H1 (cell line): Measurements from ENCODE around the gene IGSF23. TPM values are rescaled to one million over a fixed set of nuclear protein-coding genes. Genes with fewer than 3 reads are reported as not detected.

ENCODE experiments used
- CTCF ChIA-PET: fragments of 300-600 bp; sonication (Branson Sonifier 250); formaldehyde crosslinking; loops from one replicate; lab custom pipeline; 2021; ENCODE audit not compliant: partially characterized antibody; lab: Charles Lee
- POLR2A ChIA-PET: fragments of 300-600 bp; sonication (Branson Sonifier 250); formaldehyde crosslinking; loops from one replicate; lab custom pipeline; 2021; ENCODE audit warnings: inconsistent platforms; ENCODE audit not compliant: partially characterized antibody; lab: Charles Lee
- DNase-seq, 2 experiments: peaks; one replicate each; pipeline versions ENCODE4 v3.0.0 to v3.0.0-alpha.2; 2010 to 2022; ENCODE audit warnings: low spot score in 2 of 2, low read depth in 1 of 2, mixed read lengths in 1 of 2
- FAIRE-seq: peaks from 2 replicates; lab custom pipeline; 2011; peaks lifted over from hg19 to GRCh38; lab: Jason Lieb, UNC
- H2AFZ ChIP-seq: 2 replicates; pipeline ENCODE4 v1.8.1; 2012; ENCODE audit warnings: low read length, inconsistent platforms
- H2AK5ac ChIP-seq: 2 replicates; pipeline ENCODE4 v1.6.1; 2013; ENCODE audit warnings: low read depth, low read length
- H2BK120ac ChIP-seq: replicated peaks from 2 replicates; pipeline ENCODE3; 2013; ENCODE audit warnings: low read depth, low read length, inconsistent platforms
- H2BK12ac ChIP-seq: 2 replicates; pipeline ENCODE4 v1.6.1; 2013; ENCODE audit warnings: low read depth, low read length
- H2BK15ac ChIP-seq: 2 replicates; pipeline ENCODE4 v1.6.1; 2013; ENCODE audit warnings: low read length
- H2BK20ac ChIP-seq: 2 replicates; pipeline ENCODE4 v1.6.1; 2013; ENCODE audit warnings: low read length
- H2BK5ac ChIP-seq: 2 replicates; pipeline ENCODE4 v1.6.1; 2013; ENCODE audit warnings: low read depth, low read length
- H3K14ac ChIP-seq: 2 replicates; pipeline ENCODE4 v1.6.1; 2013; ENCODE audit warnings: inconsistent platforms; ENCODE audit not compliant: insufficient read length
- H3K18ac ChIP-seq: 2 replicates; pipeline ENCODE4 v1.6.1; 2013; ENCODE audit warnings: low read length; ENCODE audit errors: extremely low read depth
- H3K23ac ChIP-seq: 2 replicates; pipeline ENCODE4 v1.6.1; 2013; ENCODE audit warnings: inconsistent platforms; ENCODE audit not compliant: insufficient read length
- H3K23me2 ChIP-seq: 2 replicates; pipeline ENCODE4 v1.6.1; 2013; ENCODE audit warnings: low read depth, low read length
- H3K27ac ChIP-seq: 2 replicates; pipeline ENCODE4 v1.6.1; 2011; ENCODE audit warnings: low read depth, low read length, inconsistent platforms
- H3K27me3 ChIP-seq, 4 experiments: replicated peaks in 1 of 4; 1 replicate in 1 of 4; 2 replicates in 3 of 4; pipeline versions ENCODE4 v1.6.1 to v1.8.1; 2011 to 2013; ENCODE audit warnings: low read length in 3 of 4, mild to moderate bottlenecking in 3 of 4, inconsistent platforms in 2 of 4, mixed read lengths in 2 of 4, moderate library complexity in 1 of 4; ENCODE audit not compliant: control insufficient read depth in 3 of 4, insufficient read depth in 3 of 4; ENCODE audit errors: extremely low read depth in 1 of 4
- H3K36me3 ChIP-seq, 4 experiments: 2 replicates each; pipeline versions ENCODE4 v1.6.1 to v1.8.1; 2011 to 2013; ENCODE audit warnings: mild to moderate bottlenecking in 4 of 4, low read length in 3 of 4, moderate library complexity in 2 of 4, control low read depth in 1 of 4, inconsistent platforms in 1 of 4; ENCODE audit not compliant: insufficient read depth in 4 of 4, control insufficient read depth in 2 of 4
- H3K4ac ChIP-seq: replicated peaks from 2 replicates; pipeline ENCODE3; 2013; ENCODE audit warnings: low read length, low read depth, mixed read lengths, inconsistent platforms; ENCODE audit not compliant: insufficient read length
- H3K4me1 ChIP-seq, 4 experiments: replicated peaks in 1 of 4; 1 replicate in 1 of 4; 2 replicates in 3 of 4; pipeline versions ENCODE4 v1.6.1 to v1.8.1; 2011 to 2013; ENCODE audit warnings: low read length in 3 of 4, inconsistent platforms in 2 of 4, mixed read lengths in 1 of 4; ENCODE audit not compliant: insufficient read depth in 4 of 4, control insufficient read depth in 3 of 4
- H3K4me2 ChIP-seq, 2 experiments: 2 replicates each; pipeline versions ENCODE4 v1.6.1 to v1.8.1; 2011 to 2013; ENCODE audit warnings: low read depth in 2 of 2, low read length in 2 of 2, control low read depth in 1 of 2, inconsistent platforms in 1 of 2, mild to moderate bottlenecking in 1 of 2; ENCODE audit not compliant: insufficient read depth in 1 of 2
- H3K4me3 ChIP-seq, 4 experiments: fragments of 200-600, 300-600 bp in 1 of 4; sonication (generic), shearing (Covaris generic), sonication (Bioruptor Twin) in 1 of 4; 2 replicates each; pipeline versions ENCODE4 v1.5.1 to v1.8.1; 2011 to 2016; ENCODE audit warnings: low read length in 4 of 4, low read depth in 3 of 4, control low read depth in 2 of 4, inconsistent platforms in 2 of 4, mild to moderate bottlenecking in 2 of 4, mixed read lengths in 1 of 4, moderate library complexity in 1 of 4; ENCODE audit not compliant: insufficient read depth in 2 of 4; ENCODE audit errors: extremely low read depth in 1 of 4
- H3K56ac ChIP-seq: replicated peaks from 2 replicates; pipeline ENCODE3; 2013; ENCODE audit warnings: low read depth, mild to moderate bottlenecking, mixed read lengths, low read length, inconsistent platforms; ENCODE audit not compliant: insufficient read length
- H3K79me1 ChIP-seq: 2 replicates; pipeline ENCODE4 v1.6.1; 2013; ENCODE audit warnings: low read depth, low read length, control low read depth
- H3K79me2 ChIP-seq, 2 experiments: 2 replicates each; pipeline versions ENCODE4 v1.6.1 to v1.8.1; 2012 to 2013; ENCODE audit warnings: low read length in 2 of 2, mild to moderate bottlenecking in 2 of 2, inconsistent platforms in 1 of 2; ENCODE audit not compliant: insufficient read depth in 2 of 2, control insufficient read depth in 1 of 2
- H3K9ac ChIP-seq, 4 experiments: replicated peaks in 1 of 4; 1 replicate in 1 of 4; 2 replicates in 3 of 4; pipeline versions ENCODE4 v1.6.1 to v1.8.1; 2011 to 2013; ENCODE audit warnings: low read depth in 3 of 4, low read length in 3 of 4, control low read depth in 2 of 4, mild to moderate bottlenecking in 2 of 4, moderate library complexity in 2 of 4, inconsistent platforms in 1 of 4; ENCODE audit errors: extremely low read depth in 1 of 4
- H3K9me3 ChIP-seq, 2 experiments: 2 replicates each; pipeline versions ENCODE4 v1.6.1 to v1.8.1; 2012 to 2013; ENCODE audit warnings: mild to moderate bottlenecking in 2 of 2, moderate library complexity in 2 of 2, control low read depth in 1 of 2, inconsistent platforms in 1 of 2, low read depth in 1 of 2, low read length in 1 of 2, mixed read lengths in 1 of 2; ENCODE audit not compliant: insufficient read depth in 2 of 2
- H4K20me1 ChIP-seq, 2 experiments: replicated peaks in 1 of 2; 2 replicates each; pipeline versions ENCODE3 to v1.8.1; 2011 to 2013; ENCODE audit warnings: inconsistent platforms in 2 of 2, low read length in 2 of 2, mild to moderate bottlenecking in 1 of 2; ENCODE audit not compliant: insufficient read depth in 2 of 2, control insufficient read depth in 1 of 2
- H4K5ac ChIP-seq: 2 replicates; pipeline ENCODE4 v1.6.1; 2013; ENCODE audit warnings: low read length, low read depth, mixed read lengths, inconsistent platforms; ENCODE audit not compliant: insufficient read length
- H4K8ac ChIP-seq: 2 replicates; pipeline ENCODE4 v1.8.0; 2013; ENCODE audit warnings: mild to moderate bottlenecking, moderate library complexity, low read length, inconsistent platforms; ENCODE audit not compliant: insufficient read depth; ENCODE audit errors: extremely low read depth
- H4K91ac ChIP-seq: replicated peaks from 2 replicates; pipeline ENCODE3; 2013; ENCODE audit warnings: low read length, mixed read lengths, inconsistent platforms; ENCODE audit not compliant: insufficient read length
- CEBPB ChIP-seq: IDR thresholded peaks from 2 replicates; pipeline ENCODE4 v1.6.1; 2012; ENCODE audit warnings: low read depth, low read length
- EZH2 ChIP-seq: fragments of 200-600 bp; sonication (generic); IDR thresholded peaks from 2 replicates; pipeline ENCODE4 v1.7.1; 2012; ENCODE audit warnings: low read depth, mild to moderate bottlenecking, moderate library complexity, low read length, inconsistent platforms; ENCODE audit not compliant: severe bottlenecking
- JUND ChIP-seq: IDR thresholded peaks from 2 replicates; pipeline ENCODE4 v1.6.1; 2011; ENCODE audit warnings: mild to moderate bottlenecking, improper control_type of control experiment, low read length
- POU5F1 ChIP-seq: IDR thresholded peaks from 2 replicates; pipeline ENCODE4 v1.6.1; 2011; ENCODE audit warnings: low read depth, mild to moderate bottlenecking, low read length, moderate library complexity
- SP1 ChIP-seq: IDR thresholded peaks from 2 replicates; pipeline ENCODE4 v1.6.1; 2011; ENCODE audit warnings: low read depth, low read length
- TEAD4 ChIP-seq: IDR thresholded peaks from 2 replicates; pipeline ENCODE4 v1.6.1; 2012; ENCODE audit warnings: low read depth, low read length, inconsistent platforms, mixed read lengths
- WGBS, 2 experiments: shearing (Covaris generic) in 1 of 2; methylation state at CpG; one replicate each; pipeline versions ENCODE4 v1.1.6 to v1.1.7; 2013 to 2015; ENCODE audit warnings: low lambda C conversion rate in 2 of 2, mixed read lengths in 2 of 2, inconsistent platforms in 1 of 2, low coverage in 1 of 2, missing lambda C conversion rate in 1 of 2; ENCODE audit not compliant: insufficient replicate concordance in 2 of 2, insufficient coverage in 1 of 2, insufficient read length in 1 of 2; ENCODE audit errors: extremely low coverage in 1 of 2, missing lambda C conversion rate in 1 of 2; 5-methylcytosine and 5-hydroxymethylcytosine counted together
- polyA plus RNA-seq, 7 experiments: library from polyadenylated mRNA; depleted of rRNA in 3 of 7; stranded (reverse) in 5 of 7; unstranded in 2 of 7; fragments of >200 nt in 5 of 7; fragments of 200-250 nt in 2 of 7; gene quantifications; 1 replicate in 5 of 7; 2 replicates in 1 of 7; 4 replicates in 1 of 7; pipeline versions ENCODE4 v1.2.1 to v1.2.3, GENCODE V29; 2011 to 2013; ENCODE audit warnings: missing spikeins in 2 of 7, mixed read lengths in 2 of 7
- total RNA-seq: library from RNA; stranded (reverse); fragmentation: NEBNext Ultra II Directional; extraction: Animal tissue kit (Norgen Biotek cat#: 25700); gene quantifications from 2 replicates; pipeline ENCODE4 v1.2.1, GENCODE V29; 2021
- TF ChIP-seq, protein P1 (sequence below), 3 experiments: IDR thresholded peaks; 1 replicate in 2 of 3; 2 replicates in 1 of 3; pipeline versions ENCODE4 v1.5.1 to v1.6.1; 2011; ENCODE audit warnings: low read length in 3 of 3, mild to moderate bottlenecking in 3 of 3, inconsistent platforms in 2 of 3, low read depth in 1 of 3, moderate library complexity in 1 of 3; ENCODE audit not compliant: insufficient read depth in 1 of 3; ENCODE audit errors: control extremely low read depth in 1 of 3

Gene IGSF23
- total and polyA plus RNA-seq, 2 of the 8 experiments (the other 6 are each of a cell fraction or from before 2014, with no cell fraction given) = not detected

DNA sequence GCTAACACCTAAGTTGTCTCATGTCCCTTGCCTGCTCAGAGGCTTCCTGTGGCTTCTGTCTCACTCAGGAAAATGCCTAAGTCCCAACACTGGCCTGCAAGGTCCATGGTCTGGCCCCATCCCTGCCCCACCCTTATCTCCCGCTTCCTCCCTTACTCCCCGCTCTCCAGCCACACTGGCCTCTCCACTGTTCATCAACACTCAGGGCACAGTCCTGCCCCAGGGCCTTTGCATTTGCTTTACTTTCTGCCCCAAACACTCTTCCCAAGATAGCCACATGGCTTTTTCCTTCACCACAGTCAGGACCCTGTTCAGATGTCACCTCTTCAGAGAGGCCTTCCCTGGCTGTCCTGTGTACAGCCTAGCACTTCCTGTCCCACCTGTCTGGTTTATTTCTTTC, 32.1 kb upstream of the IGSF23 start:
- Histone ChIP-seq H3K23ac (no peak overlapping the region), H3K27me3 (no peaks in the 10 kb centered on the region), H3K23me2 (no peaks in the 10 kb centered on the region), H3K36me3 (no peaks in the 10 kb centered on the region), H3K9me3 (peaks cover 4 to 7% of the 10 kb centered on the region in 2 experiments; a peak in 3 of 4 replicates), H2BK120ac (no peak overlapping the region), H2BK5ac (no peak overlapping the region), H3K14ac (no peak overlapping the region), H3K4ac (no peak overlapping the region), H2BK20ac (no peak overlapping the region), H3K27ac (no peak overlapping the region), H2BK15ac (no peak overlapping the region), H3K4me1 (no peaks in the 10 kb centered on the region), H2AFZ (no peak overlapping the region), H3K4me2 (no peak overlapping the region), H3K79me2 (no peaks in the 10 kb centered on the region), H3K56ac (peak overlapping the region; percentile 12), H4K8ac (peak overlapping the region; percentile 36), H4K91ac (no peak overlapping the region), H3K9ac (no peak overlapping the region), H4K5ac (no peak overlapping the region), H3K79me1 (no peaks in the 10 kb centered on the region), H2BK12ac (peak overlapping the region; percentile 39; the same call in 1 of the 2 replicates), H3K18ac (no peak overlapping the region; the same call in 1 of the 2 replicates), H4K20me1 (no peaks in the 10 kb centered on the region), H2AK5ac (no peak overlapping the region; the same call in 1 of the 2 replicates), H3K4me3 (no peak overlapping the region)
- POLR2A ChIA-PET = interaction anchor here (0.9 kb wide), 1 partner anchor 12 kb away, joined by 4 read pairs; no protein-coding TSS in a partner anchor
- FAIRE-seq (no peak), DNase-seq (no peak)
- CTCF ChIA-PET = interaction anchor here (0.7 to 5.7 kb wide), 6 partner anchors 10 to 81 kb away, joined by 3 to 37 read pairs (median 16); partner anchors contain the start of gene PVR
- WGBS, 2 experiments = 86% methylated on average over 2 of the region's 2 CpGs; no CpG with 5 or more reads in 1 of the 2 experiments
- TF ChIP-seq TEAD4 = no peak
- TF ChIP-seq, protein P1, sequence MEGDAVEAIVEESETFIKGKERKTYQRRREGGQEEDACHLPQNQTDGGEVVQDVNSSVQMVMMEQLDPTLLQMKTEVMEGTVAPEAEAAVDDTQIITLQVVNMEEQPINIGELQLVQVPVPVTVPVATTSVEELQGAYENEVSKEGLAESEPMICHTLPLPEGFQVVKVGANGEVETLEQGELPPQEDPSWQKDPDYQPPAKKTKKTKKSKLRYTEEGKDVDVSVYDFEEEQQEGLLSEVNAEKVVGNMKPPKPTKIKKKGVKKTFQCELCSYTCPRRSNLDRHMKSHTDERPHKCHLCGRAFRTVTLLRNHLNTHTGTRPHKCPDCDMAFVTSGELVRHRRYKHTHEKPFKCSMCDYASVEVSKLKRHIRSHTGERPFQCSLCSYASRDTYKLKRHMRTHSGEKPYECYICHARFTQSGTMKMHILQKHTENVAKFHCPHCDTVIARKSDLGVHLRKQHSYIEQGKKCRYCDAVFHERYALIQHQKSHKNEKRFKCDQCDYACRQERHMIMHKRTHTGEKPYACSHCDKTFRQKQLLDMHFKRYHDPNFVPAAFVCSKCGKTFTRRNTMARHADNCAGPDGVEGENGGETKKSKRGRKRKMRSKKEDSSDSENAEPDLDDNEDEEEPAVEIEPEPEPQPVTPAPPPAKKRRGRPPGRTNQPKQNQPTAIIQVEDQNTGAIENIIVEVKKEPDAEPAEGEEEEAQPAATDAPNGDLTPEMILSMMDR (IDR thresholded peaks at IDR 0.05; ENCODE audit: control extremely low read depth in 1 of 3, insufficient read depth in 1 of 3, low read depth in 1 of 3, low read length in 3 of 3) = no peak
- no peak for TF ChIP-seq SP1
- no peak for TF ChIP-seq POU5F1
- no peak for TF ChIP-seq EZH2
- no peak for TF ChIP-seq JUND
- no peak for TF ChIP-seq CEBPB
